Adrenal gland (tissue), 5 donors: ENCODE results near the gene FBXL20.

Source experiments
- CTCF ChIP-seq, 6 experiments: fragments of 450-650 bp in 4 of 6; fragments of 200-600 bp in 2 of 6; sonication (generic) in 1 of 6; IDR thresholded peaks; 1 replicate in 5 of 6; 2 replicates in 1 of 6; pipeline versions ENCODE4 v1.5.1 to v1.8.0; 2016 to 2021; ENCODE audit warnings: antibody characterized with exemption in 6 of 6, mild to moderate bottlenecking in 2 of 6, moderate library complexity in 1 of 6
- POLR2A ChIP-seq, 2 donors: fragments of 450-650 bp; IDR thresholded peaks; one replicate each; pipeline ENCODE4 v1.6.1; 2017; ENCODE audit warnings: antibody characterized with exemption in 2 of 2, mild to moderate bottlenecking in 2 of 2, moderate library complexity in 1 of 2
- donor health status: DM: no; HTN: no; CAD: no.

- TF ChIP-seq CTCF (IDR thresholded peaks at IDR 0.05) (no peak), POLR2A (IDR thresholded peaks at IDR 0.05) (no peak)
These were observed 94.8 kb downstream of the FBXL20 start for GRCh38 chr17:39306509-39307212.
